Measurements from ENCODE around the gene PLAAT4. TPM values are rescaled to one million over a fixed set of nuclear protein-coding genes. Genes with fewer than 3 reads are reported as not detected.
"Not testable (repeated sequence)": the region's sequence is repeated elsewhere in the genome, so short reads cannot be mapped to it uniquely, and the experiment has no call there.

The PLAAT4 gene
- total RNA-seq, 1 experiment from 2014 or later = 18.3 TPM

- peak; percentile 69 for DNase-seq (ENCODE audit: low read depth)
Measured at GRCh38 chr11:63510360-63511047, 26.1 kb upstream of the PLAAT4 start.

- DNase-seq (ENCODE audit: low read depth) = no peak
Measured at GRCh38 chr11:63511048-63511748, 25.4 kb upstream of the PLAAT4 start.

GRCh38 chr11:63512816-63513215 is 23.8 kb upstream of the PLAAT4 start:
- no peak for DNase-seq (ENCODE audit: low read depth)

GRCh38 chr11:63516109-63516508 is 20.5 kb upstream of the PLAAT4 start:
- DNase-seq (ENCODE audit: low read depth) = no peak

- DNase-seq (ENCODE audit: low read depth) = no peak
Measured at GRCh38 chr11:63517156-63517555, 19.5 kb upstream of the PLAAT4 start.

DNA sequence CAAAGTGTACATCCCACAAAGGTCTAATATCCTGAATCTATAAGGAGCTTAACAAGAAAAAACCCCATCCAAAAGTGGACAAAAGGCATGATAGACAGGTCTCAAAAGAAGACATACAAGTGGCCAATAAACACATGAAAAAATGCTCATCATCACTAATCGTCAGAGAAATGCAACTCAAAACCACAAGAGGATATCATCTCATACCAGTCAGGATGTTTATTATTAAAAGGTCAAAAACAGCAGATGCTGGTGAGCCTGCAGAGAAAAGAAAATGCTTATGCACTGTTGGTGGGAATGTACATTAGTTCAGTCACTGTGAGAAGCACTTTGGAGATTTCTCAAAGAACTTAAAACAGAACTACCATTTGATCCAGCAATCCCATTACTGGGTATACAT is 18.1 kb upstream of the PLAAT4 start:
- DNase-seq (ENCODE audit: low read depth) = no peak

GRCh38 chr11:63520606-63521170 is 15.9 kb upstream of the PLAAT4 start:
- DNase-seq (ENCODE audit: low read depth) = no peak

DNA sequence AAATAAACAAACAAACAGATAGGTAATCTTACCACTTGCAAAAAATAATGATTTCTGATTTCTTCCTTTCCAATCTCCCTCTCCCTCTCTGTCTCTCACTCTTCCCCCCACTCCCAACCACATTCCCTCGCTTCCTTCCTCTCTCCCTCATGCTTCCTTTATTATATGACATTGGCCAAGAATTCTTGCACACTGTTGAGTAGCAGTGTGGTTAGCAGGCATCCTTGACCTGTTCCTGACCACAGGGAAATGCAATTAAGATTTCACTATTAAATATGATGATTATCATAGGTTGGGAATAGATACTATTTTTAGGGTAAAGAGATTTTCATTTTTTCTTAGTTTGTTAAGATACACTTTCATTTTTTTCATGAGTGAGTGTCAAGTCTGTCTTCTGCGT is 14.7 kb upstream of the PLAAT4 start:
- no peak for DNase-seq (ENCODE audit: low read depth)

DNA sequence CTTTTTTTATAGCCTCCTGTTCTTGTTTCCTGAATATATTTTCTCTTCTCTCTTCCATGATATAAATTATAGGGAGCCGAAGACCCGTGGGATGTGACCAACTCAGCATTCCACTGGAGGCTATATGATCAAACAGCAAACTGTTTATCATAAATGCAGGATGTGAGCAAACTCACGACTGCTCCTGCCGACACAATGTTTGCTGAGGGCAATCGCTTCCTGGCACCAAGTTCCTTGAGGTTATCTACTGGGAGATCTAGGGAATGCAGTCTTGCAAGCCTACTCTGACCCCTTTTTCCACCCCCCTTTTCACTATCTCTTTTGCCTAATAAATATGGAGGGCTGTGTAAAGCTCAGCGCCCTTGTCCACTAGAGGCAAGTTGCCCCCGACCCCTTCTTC is 13.5 kb upstream of the PLAAT4 start:
- no peak for DNase-seq (ENCODE audit: low read depth)

GRCh38 chr11:63527667-63528066 is 8.9 kb upstream of the PLAAT4 start:
- no peak for DNase-seq (ENCODE audit: low read depth)

- DNase-seq (ENCODE audit: low read depth) = not testable (repeated sequence)
Measured at GRCh38 chr11:63528156-63528555, 8.5 kb upstream of the PLAAT4 start.

DNA sequence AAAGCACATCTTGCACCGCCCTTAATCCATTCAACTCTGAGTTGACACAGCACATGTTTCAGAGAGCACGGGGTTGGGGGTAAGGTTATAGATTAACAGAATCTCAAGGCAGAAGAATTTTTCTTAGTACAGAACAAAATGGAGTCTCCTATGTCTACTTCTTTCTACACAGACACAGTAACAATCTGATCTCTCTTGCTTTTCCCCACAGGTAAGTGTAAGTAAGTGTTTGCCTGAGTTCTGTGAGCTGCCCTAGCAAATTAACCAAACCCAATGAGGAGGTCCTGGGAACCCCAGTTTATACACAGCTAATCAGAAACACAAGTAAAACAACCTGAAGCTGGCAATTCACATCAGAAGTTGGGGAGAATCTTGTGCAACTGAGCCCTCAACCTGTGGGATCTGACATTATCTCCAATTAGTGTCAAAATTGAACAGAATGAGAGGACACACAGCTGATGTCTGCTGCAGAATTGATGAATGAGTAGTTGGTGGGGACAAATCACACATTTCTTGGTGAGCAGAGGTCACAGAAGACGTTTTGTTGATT is 7.8 kb upstream of the PLAAT4 start:
- not testable (repeated sequence) for DNase-seq (ENCODE audit: low read depth)

DNA sequence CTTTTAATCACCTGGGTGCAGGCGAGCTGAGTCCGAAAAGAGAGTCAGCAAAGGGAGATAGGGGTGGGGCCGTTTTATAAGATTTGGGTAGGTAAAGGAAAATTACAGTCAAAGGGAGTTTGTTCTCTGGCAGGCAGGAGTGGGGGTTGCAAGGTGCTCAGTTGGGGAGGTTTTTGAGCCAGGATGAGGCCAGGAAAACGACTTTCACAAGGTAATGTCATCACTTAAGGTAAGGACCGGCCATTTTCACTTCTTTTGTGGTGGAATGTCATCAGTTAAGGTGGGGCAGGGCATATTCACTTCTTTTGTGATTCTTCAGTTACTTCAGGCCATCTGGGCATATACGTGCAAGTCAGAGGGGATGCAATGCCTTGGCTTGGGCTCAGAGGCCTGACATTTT is 7.2 kb upstream of the PLAAT4 start:
- not testable (repeated sequence) for DNase-seq (ENCODE audit: low read depth)

DNA sequence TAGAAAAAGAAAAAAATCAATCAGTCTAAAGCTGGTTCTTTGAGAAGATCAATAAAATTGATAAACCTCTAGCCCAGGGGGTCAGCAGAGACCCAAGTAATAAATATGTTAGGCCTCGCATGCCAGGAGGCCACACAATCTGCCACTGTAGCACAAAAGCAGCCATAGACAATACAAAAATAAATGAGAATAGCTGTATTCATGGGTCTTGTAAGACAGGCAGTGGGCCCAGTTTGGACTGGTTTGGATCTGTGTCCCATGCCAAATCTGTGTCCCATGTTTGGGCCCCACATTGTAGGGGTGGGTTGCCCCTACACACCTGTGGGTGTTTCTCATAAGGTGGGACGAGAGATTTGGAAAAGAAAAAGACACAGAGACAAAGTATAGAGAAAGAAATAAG is 6.6 kb upstream of the PLAAT4 start:
- no peak for DNase-seq (ENCODE audit: low read depth)

- peak; percentile 89 for DNase-seq (ENCODE audit: low read depth)
Measured at GRCh38 chr11:63531074-63531792, 5.4 kb upstream of the PLAAT4 start.

GRCh38 chr11:63532117-63532516 is 4.5 kb upstream of the PLAAT4 start:
- DNase-seq (ENCODE audit: low read depth) = no peak

DNA sequence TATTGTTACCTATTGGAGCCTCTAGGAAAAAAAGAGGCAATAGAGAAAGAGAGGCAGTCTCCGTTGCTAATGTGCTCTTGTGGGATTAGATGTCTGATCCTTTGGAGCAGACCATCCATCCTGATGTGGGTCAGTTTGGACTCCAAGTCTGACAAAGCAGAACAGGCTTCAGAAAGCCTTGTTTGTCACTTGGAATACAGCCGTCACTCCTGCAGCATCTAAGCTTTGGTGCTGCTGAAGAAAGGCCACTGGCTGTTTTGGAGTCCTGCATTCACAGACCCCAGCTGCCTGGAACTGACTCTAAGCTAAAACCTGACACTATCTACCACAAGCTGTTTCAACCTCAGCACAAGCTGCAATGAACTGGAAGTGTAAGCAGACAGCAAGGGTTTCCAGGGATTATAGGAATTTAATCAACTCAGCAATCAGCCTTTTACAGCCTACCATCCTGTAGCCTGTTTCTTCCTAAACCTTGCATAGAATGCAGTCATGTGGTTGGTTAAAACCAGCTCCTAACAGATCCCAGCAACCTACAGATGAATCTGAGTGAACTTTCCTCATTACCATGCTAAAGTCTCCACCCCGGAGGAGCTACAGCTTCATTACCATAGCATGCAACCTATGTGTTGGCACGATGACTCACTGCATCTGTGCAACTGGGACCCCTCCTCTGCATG is 3.7 kb upstream of the PLAAT4 start:
- no peak for DNase-seq (ENCODE audit: low read depth)

GRCh38 chr11:63534076-63534475 is 2.5 kb upstream of the PLAAT4 start:
- no peak for DNase-seq (ENCODE audit: low read depth)

- no peak for DNase-seq (ENCODE audit: low read depth)
Measured at GRCh38 chr11:63534895-63535461, 1.6 kb upstream of the PLAAT4 start.

- peak; percentile 40 for DNase-seq (ENCODE audit: low read depth)
Measured at GRCh38 chr11:63535734-63536133, 874 bp upstream of the PLAAT4 start.

Measured in Daoy (cell line).